Urothelium cell line (cell line): ENCODE results near the gene SCN9A.
"Not testable (repeated sequence)": the region's sequence is repeated elsewhere in the genome, so short reads cannot be mapped to it uniquely, and the experiment has no call there.

Experiments
- DNase-seq: peaks from one replicate; pipeline ENCODE4 v3.0.0; 2011; ENCODE audit warnings: low spot score, mixed read lengths
- FAIRE-seq: peaks from 2 replicates; lab custom pipeline; 2011; peaks lifted over from hg19 to GRCh38; lab: Jason Lieb, UNC

The SCN9A gene

DNA sequence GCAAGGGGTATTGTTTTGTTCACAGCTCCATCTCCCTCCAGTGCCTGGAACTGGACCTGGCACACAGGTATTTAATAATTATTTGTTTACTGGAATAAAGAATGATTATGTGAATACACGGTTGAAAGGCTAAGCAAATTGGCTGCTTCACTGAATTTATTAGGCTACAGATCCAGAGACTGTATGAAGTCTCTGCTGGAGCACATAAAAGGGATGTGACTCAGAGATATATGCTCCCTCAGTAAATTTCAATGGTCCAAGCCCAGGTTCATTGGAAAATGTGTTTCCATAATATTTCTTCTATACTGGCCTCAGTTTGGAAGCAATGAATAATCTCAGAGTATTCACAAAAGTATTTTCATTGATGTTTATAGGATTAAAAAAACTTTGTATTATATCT lies 126.4 kb downstream of the SCN9A start:
- FAIRE-seq = no peak
- no peak for DNase-seq

DNA sequence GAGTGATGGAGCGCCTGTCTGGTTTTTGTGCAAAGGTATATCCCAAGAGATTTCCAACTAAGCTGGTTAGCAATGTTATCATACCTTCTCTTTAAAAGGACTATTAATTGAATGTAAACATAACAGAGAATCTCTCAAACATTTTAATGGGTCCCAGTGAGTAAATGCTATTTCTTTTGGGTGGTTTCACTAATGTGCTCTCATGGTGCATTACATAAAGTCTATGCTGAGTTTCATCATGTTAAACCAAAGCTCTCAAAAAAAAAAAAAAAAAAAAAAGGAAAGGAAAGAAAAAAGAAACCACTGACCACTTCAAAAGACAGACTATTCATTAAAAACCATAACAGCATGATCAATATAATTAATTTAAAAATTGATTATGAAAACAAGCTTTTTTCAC lies 128.8 kb downstream of the SCN9A start:
- DNase-seq (no peak), FAIRE-seq (no peak)

DNA sequence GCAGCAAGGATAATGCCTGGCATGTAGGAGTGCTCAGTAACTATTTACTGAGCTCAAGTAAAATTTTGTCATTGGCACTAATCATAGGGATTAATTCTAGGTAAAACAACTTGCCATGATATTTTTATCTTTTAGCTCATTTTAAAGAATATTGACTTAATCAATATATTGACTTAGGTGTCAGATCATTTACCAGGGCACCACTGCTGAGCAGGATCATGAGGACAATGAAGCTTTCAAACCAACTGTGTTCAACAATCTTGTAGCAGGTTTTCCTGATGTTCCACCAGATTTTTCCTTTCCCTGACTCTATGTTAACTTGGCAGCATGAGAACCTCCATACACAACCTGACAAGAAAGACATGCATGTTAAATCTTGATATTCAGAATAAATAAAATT lies 133.4 kb downstream of the SCN9A start:
- no peak for FAIRE-seq
- no peak for DNase-seq

DNA sequence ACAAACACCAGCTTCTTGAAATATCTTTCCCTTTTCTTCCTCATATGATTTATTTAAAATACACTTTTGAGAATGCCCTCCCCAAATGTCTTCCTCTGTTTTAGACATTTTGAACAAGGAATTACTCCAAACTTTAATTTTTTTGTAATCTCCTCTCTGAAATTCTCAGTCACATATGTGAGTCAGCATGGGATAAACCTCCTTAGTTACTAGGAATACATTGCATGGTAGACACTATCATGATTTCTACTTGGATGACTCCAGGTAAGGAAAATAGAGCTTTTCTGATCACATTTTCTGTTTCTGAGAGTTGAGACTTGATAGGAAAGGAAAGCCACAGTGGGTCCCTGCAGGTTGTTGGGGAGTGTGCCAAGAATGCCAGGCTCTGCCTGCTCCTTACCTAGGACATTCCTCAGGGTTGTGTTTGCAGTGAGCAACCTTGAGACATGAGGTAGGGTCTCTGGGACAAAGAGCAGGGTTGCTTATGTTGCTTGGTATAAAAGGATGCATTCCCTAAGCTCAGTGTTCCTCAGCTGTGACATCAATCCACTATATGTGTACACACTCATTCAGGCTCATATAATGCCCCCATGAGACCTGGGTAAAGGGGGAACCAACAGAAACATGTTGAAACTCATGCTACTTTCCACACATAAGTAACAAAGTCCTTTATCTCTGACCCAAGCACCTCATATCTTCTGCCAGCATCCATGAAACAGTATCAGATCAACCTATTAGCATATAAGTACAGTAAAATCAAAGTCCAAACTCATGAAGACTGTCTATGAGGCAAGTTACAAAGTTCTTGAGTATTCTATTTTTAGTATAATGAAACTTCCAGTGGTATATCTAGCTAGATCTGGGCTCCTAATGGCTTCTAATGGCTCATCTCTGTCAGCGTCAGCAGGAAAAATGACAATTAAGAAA lies 135.1 kb downstream of the SCN9A start:
- FAIRE-seq = no peak
- DNase-seq = no peak

DNA sequence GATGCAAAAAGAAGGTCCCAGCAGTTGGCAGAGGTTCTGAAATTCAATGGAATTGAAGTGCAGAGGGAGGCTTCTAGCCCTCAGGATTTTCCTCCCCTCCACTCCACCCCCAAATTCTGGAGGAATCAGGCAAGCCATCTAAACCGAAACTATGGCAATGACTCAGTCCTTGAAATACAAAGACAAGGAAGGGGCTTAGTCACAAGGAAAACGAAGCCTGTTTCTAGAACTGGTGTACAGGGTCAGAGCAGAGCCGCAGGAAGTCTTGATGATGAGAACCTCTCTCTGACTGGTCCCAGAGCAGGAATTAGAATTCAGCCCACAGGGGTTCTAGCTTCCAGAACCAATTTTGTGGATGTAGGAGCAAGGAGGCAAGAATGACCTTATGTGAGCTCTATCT lies 136.2 kb downstream of the SCN9A start:
- FAIRE-seq (no peak), DNase-seq (peak; percentile 68)

DNA sequence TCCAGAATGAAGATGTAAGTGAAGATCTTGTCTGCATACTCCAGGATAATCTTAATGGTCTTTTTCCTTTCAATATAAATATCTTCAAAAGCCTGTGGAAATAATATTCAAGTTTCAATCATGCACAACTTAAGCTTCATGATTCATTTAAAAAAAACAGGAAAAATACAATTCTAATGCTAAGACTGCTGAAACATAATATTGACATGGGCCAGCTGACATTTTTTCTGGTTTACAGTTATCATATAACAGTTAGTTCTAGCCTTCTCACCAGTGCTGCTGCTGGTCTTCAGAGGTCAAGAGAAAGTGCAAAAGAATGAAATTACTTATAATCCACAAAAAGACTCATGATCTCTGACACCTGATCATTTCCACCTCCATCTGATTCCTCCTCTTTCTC lies 137.6 kb downstream of the SCN9A start:
- DNase-seq = no peak
- FAIRE-seq = no peak

DNA sequence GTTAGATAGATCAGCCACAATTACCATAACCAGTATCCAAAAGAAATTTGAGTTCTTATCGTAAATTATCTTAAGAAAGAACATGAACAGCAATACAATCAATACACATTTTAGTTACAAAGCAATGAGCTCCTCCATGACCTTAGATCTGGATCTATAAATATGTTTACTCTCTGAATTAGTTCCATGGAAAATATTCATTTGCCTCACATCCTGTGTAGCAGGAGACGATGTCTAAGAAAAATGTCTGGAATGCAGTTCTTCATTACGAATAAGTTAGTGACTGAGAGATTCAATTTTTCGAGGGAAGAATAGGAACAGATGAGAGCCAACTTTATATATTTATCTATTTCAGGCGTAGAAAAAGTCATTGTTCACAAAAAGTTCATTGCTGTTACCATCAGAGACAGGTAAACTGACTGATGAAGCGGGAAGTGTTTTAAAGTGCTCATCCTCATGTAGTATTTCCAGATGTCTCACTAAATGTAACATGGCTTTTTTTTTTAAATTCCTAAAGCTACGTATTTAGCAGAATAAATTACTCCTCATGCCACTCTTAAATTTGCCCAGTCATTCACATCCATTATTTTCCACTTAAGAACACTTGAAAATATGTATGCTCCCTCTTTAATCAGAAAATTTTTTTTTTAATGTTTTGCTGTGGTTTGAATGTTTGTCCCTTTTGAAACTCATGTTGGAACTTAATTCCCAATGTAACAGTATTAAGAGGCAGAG lies 141.5 kb downstream of the SCN9A start:
- FAIRE-seq (no peak), DNase-seq (peak; percentile 12)

DNA sequence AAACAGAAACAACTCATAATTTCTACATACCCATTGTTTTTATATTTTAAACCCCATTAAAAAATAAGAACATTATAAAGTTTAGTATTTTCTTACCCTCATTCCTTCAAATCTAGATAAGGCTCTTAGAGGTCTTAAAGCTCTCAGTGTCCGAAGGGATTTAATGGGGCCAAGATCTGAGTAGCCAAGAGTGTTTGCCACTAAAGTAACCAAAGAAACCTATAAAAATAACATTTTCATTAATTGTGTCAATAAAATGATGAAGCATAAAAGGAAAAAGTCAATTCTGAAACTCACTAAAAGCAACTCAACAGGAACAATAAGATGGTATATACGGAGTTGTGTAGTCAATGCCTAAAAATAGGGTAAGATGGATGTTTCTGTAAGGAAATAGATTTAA lies 142.5 kb downstream of the SCN9A start:
- FAIRE-seq (no peak), DNase-seq (no peak)

DNA sequence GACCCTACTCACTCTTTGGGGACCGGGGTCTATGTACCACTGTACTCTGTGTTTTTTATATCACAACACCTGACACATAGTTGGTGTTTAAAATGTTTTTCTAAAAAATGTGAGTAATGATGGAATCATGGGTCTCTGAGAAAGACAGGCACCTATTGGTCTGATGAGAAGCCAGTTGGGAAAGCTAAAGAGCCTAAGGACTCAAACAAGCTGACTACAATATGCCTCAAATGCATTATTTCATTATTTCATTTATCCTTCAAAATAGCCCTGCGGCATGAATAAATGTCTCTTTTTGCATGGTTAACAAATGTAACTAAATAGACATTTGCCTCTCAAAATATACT lies 145.0 kb downstream of the SCN9A start:
- DNase-seq (no peak), FAIRE-seq (no peak)

DNA sequence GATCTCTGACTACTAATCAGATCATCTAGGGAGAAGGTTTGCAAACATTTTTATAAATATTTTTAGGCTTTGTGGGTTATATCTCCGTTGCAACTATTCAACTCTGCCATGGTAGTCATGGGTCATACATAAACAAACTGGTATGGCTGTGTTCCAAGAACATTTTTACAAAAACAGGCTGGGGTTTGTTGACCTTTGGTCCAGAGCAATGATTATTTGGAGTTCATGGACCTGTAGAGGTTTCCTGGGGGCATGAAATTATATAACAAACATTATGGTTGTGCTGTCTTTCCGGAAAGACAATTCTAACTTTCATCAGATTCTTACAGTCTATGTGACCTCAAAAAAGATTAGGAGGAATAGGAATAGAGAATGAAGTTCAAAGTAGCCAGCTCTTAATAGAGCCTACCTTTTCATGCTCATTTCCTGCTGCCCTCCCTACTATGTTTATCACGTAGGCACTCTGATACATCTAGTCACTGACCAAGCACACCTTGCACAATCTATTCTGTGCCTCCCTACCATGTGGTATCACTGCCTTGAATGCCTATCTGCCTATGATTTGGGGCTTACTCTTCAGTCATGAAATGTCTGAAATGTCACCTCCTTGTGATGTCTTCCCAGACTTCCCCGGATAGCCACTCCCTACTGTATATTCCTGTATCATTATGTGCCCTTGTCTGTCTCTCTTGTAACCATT lies 145.6 kb downstream of the SCN9A start:
- DNase-seq (no peak), FAIRE-seq (no peak)

DNA sequence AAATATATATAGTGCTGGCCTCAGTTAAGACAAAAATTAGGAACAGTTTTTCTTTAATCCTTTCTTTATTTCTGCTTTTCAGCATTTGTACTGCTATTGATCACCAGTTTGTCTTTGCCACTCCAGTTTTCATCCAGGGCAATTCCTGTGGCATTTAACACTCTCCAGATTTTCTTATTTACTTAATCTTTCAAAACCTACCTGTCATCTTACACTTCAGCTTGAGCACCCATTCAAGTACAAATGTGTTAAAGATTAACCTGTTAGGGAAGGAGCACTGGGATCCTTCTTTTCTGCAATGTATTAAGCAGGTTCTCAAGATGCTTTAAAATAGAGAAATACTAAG lies 146.1 kb downstream of the SCN9A start:
- DNase-seq = no peak
- FAIRE-seq = no peak

DNA sequence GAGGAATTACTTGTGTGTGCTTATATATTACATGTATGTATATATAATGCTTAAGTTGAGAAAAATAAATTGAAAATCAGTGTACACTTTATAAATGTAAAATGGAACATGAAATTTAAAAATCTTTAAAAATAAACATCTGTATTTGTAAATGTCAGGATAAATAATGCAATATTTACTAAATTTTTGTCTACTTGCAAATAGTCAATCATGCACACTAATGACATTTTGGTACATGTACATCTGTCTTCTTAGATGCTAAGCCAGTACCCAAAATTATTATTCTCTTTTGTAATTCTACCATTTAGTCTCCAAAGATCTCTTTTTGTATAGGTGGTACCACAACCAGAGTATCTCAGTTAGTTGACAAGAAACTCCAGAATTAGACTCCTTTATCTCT lies 151.5 kb downstream of the SCN9A start:
- FAIRE-seq (no peak), DNase-seq (no peak)

DNA sequence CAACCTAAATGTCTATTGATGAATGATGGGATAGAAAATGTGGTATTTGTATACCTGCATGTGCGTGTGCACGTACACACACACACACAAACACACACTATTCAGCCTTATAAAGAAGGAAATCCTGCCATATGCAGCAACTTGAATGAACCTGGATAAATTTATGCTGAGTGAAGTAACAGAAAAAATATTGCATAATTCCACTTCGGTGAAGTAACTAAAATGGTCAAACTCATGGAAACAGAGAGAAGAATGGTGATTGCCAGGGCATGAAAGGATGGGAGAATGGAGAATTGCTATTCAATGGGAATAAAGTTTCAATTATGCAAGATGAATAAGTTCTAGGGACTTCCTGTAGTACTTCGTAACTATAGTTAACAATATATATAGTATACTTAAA lies 152.4 kb downstream of the SCN9A start:
- no peak for FAIRE-seq
- no peak for DNase-seq

DNA sequence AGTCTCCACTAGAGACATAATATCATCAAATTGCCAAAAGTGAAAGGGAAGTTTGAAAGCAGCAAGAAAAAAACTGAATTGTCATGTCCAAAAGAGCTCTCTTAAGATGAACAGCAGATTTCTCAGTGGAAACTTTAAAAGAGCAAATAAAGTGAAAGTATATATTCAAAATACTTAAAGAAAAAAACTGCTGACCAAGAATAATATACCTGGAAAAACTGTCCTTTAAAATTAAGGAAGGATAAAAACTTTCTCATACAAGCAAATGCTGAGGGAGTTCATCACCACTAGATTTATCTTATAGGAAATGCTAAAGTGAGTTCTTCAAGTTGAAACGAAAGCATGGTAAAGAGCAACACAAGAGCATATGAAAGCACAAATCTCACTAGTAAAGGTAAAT lies 164.7 kb downstream of the SCN9A start:
- FAIRE-seq (no peak), DNase-seq (no peak)

DNA sequence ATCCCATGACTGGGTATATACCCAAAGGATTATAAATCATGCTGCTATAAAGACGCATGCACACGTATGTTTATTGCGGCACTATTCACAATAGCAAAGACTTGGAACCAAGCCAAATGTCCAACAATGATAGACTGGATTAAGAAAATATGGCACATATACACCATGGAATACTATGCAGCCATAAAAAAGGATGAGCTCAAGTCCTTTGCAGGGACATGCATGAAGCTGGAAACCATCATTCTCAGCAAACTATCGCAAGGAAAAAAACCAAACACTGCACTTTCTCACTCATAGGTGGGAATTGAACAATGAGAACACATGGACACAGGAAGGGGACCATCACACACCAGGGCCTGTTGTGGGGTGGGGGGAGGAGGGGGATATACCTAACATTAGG lies 165.8 kb downstream of the SCN9A start:
- DNase-seq, FAIRE-seq: not testable (repeated sequence)

DNA sequence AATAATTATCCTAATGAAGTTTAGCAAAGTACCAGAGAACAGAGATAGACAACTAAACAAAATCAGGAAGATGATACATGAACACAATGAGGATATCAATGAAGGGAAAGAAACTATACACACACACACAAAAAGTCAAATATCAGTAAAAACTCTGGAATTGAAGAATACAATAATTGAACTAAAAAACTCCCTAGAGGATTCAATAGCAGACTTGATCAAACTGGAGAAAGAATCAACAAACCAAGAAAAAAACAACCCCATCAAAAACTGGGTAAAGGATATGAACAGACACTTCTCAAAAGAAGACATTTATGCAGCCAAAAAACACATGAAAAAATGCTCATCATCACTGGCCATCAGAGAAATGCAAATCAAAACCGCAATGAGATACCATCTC lies 166.4 kb downstream of the SCN9A start:
- not testable (repeated sequence) for FAIRE-seq, DNase-seq

DNA sequence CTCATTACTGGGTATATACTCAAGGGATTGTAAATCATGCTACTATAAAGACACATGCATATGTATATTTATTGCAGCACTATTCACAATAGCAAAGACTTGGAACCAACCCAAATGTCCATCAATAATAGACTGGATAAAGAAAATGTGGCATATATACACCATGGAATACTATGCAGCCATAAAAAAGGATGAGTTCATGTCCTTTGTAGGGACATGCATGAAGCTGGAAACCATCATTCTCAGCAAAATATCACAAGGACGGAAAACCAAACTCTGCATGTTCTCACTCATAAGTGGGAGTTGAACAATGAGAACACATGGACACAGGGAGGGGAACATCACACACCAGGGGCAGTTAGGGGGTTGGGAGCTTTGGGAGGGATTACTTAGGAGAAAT lies 169.6 kb downstream of the SCN9A start:
- not testable (repeated sequence) for DNase-seq, FAIRE-seq

DNA sequence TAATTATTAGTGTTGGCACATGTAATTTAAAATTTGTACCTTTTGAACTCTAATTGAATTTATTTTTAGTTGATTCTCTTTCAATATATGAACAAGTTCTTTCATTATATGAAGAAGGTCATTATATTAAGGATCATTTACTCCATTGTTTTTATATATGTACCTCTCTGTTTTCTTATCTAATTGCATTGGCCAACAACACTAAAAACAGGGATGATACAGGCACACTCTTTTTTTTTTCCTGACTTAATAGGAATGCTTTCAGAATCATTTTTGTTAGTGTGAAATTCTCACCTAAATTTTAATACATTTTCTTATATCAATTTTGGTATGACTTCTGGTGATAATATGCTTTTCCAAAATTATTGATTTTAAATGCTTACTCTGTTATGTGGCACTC lies 173.0 kb downstream of the SCN9A start:
- DNase-seq = no peak
- no peak for FAIRE-seq

DNA sequence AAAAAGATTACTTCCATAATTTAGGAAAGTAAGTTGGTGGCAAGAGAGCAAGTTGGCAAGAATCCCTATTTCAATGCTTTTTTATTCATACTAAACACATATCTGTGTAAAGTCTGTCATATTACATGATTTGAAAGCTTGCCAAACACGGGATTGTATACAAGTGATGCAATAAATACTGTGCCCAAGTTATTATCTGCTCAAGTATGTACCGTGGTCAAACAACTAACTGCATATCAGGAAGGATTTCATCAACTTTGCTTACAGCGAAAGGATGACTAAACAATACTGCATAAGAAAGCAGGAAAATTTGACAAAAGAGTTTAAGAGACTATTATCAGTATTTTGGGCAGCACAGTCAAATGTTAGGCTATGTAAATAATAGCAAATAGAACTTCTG lies 178.3 kb downstream of the SCN9A start:
- DNase-seq (no peak), FAIRE-seq (no peak)

DNA sequence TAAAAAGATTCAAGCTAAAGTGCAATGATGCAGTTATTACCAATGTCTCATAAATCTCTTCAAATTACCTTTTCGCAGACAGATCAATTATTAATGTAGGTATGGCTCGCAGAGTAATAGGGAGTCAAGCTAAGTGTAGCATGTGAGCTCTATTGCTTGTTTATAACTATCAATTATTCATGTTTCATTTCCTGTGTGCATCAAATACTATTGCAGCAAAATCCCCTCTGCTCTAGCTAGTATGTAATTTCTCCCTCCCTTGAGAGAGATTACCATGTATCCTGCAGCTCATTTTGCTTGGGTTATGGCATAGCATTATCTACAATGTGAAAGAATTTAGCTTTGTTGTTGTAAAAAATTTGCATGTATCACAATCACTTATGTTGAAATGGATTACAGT lies 182.3 kb downstream of the SCN9A start:
- FAIRE-seq = no peak
- DNase-seq = no peak

DNA sequence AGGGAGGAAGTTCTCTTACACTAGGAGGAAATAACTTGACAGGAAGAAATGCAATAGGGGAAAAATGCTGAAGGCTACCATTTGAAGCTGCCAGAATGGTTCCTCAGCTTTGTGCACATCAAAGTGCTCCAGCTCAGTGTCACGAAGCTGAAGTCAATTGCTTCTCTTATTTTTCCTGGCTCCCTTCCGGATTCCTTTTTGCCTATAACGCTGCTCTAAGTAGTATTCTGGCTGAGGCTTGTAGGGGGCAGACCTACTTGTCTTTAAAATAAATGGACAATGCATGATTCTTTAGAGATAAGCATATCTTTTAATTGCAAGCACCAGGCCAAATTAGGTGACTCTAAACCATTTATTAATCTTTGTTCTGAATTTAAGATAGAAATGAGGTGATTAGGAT lies 187.7 kb downstream of the SCN9A start:
- no peak for DNase-seq
- no peak for FAIRE-seq

DNA sequence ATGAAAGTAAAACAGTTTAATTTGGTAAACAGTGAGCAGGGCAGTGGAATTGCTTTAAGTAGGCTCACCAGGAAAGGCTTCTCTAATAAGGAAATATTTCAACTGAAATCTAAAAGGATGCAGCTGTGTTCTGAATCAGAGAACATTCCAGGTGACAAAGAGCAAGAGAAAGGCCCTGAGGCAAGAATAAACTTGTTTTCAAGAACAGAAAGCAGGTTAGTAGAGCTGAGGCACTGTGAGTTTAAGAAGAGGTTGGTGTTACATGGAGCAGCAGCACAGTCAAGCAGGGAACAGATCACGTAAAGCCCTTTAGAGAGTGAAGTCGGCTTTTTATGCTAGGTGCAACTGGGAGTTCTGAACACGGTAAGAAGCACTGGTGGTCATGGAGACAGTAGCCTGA lies 191.0 kb downstream of the SCN9A start:
- FAIRE-seq = no peak
- no peak for DNase-seq
